ENCODE measurements around the gene TMEM14A.
"Not testable (repeated sequence)": the region's sequence is repeated elsewhere in the genome, so short reads cannot be mapped to it uniquely, and the experiment has no call there.

TMEM14A gene

GRCh38 chr6:52696418-52696817 is 25.5 kb downstream of the TMEM14A start:
- no peaks in the 10 kb centered on the region for H3K27me3 ChIP-seq (ENCODE audit: control insufficient read depth in 3 of 3, insufficient read depth in 3 of 3, low read depth in 1 of 3, low read length in 3 of 3)
- no peaks in the 10 kb centered on the region for H3K36me3 ChIP-seq (replicated peaks in 1 of 2; ENCODE audit: control insufficient read depth in 2 of 2, insufficient read depth in 2 of 2, low read length in 2 of 2)
- H4K91ac ChIP-seq (ENCODE audit: low read depth, low read length, poor library complexity): no peak overlapping the region
- H2AK5ac ChIP-seq (ENCODE audit: low read depth, low read length): no peak overlapping the region
- no peak overlapping the region for H3K4ac ChIP-seq (ENCODE audit: low read length)
- no peak overlapping the region for H3K4me3 ChIP-seq (ENCODE audit: low read length in 2 of 2)
- H2BK12ac ChIP-seq (ENCODE audit: low read length): no peak overlapping the region
- no peak overlapping the region for H3K18ac ChIP-seq (ENCODE audit: low read length)
- H2BK120ac ChIP-seq (ENCODE audit: low read depth, low read length): no peak overlapping the region
- no peak for DNase-seq (ENCODE audit: low spot score)
- H3K4me2 ChIP-seq (ENCODE audit: insufficient read depth, low read length, poor library complexity, severe bottlenecking): no peak overlapping the region
- H3K9me3 ChIP-seq (replicated peaks in 1 of 2; ENCODE audit: control insufficient read depth in 2 of 2, insufficient read depth in 1 of 2, low read depth in 1 of 2, low read length in 2 of 2): no peaks in the 10 kb centered on the region
- no peaks in the 10 kb centered on the region for H3K4me1 ChIP-seq (ENCODE audit: control insufficient read depth in 2 of 2, insufficient read depth in 1 of 2, low read depth in 1 of 2, low read length in 2 of 2)
- H3K9ac ChIP-seq (ENCODE audit: low read depth, low read length, poor library complexity): no peak overlapping the region
- H2AFZ ChIP-seq (ENCODE audit: low read length): no peak overlapping the region
- no peak overlapping the region for H3K23ac ChIP-seq (ENCODE audit: low read depth, low read length, poor library complexity)
- no peak overlapping the region for H3K14ac ChIP-seq (ENCODE audit: low read length)
- H4K8ac ChIP-seq (ENCODE audit: low read depth, low read length): no peak overlapping the region
- no CpG with 5 or more reads among the region's 4 CpGs for WGBS, 2 donors (ENCODE audit: extremely low coverage in 2 of 2, insufficient read length in 2 of 2, insufficient replicate concordance in 1 of 2)
- no peak overlapping the region for H2BK5ac ChIP-seq (ENCODE audit: low read length)
- H3K79me1 ChIP-seq (ENCODE audit: low read depth, low read length): no peaks in the 10 kb centered on the region
- no peak overlapping the region for H3K27ac ChIP-seq (replicated peaks; ENCODE audit: low read length)
- no peak overlapping the region for H2BK15ac ChIP-seq (ENCODE audit: low read length)

GRCh38 chr6:52697903-52698302 is 27.0 kb downstream of the TMEM14A start:
- no CpG with 5 or more reads among the region's 2 CpGs for WGBS, 2 donors (ENCODE audit: extremely low coverage in 2 of 2, insufficient read length in 2 of 2, insufficient replicate concordance in 1 of 2)
- H3K23ac ChIP-seq (ENCODE audit: low read depth, low read length, poor library complexity): no peak overlapping the region
- no peak overlapping the region for H3K4me2 ChIP-seq (ENCODE audit: insufficient read depth, low read length, poor library complexity, severe bottlenecking)
- no peak overlapping the region for H4K91ac ChIP-seq (ENCODE audit: low read depth, low read length, poor library complexity)
- no peak overlapping the region for H3K4me3 ChIP-seq (ENCODE audit: low read length in 2 of 2)
- H3K79me1 ChIP-seq (ENCODE audit: low read depth, low read length): no peaks in the 10 kb centered on the region
- H3K9ac ChIP-seq (ENCODE audit: low read depth, low read length, poor library complexity): no peak overlapping the region
- H3K4me1 ChIP-seq (ENCODE audit: control insufficient read depth in 2 of 2, insufficient read depth in 1 of 2, low read depth in 1 of 2, low read length in 2 of 2): no peaks in the 10 kb centered on the region
- no peaks in the 10 kb centered on the region for H3K36me3 ChIP-seq (replicated peaks in 1 of 2; ENCODE audit: control insufficient read depth in 2 of 2, insufficient read depth in 2 of 2, low read length in 2 of 2)
- no peak overlapping the region for H3K4ac ChIP-seq (ENCODE audit: low read length)
- no peak overlapping the region for H3K14ac ChIP-seq (ENCODE audit: low read length)
- no peak overlapping the region for H3K18ac ChIP-seq (ENCODE audit: low read length)
- no peak for DNase-seq (ENCODE audit: low spot score)
- H3K9me3 ChIP-seq (replicated peaks in 1 of 2; ENCODE audit: control insufficient read depth in 2 of 2, insufficient read depth in 1 of 2, low read depth in 1 of 2, low read length in 2 of 2): no peaks in the 10 kb centered on the region
- H3K27me3 ChIP-seq (ENCODE audit: control insufficient read depth in 3 of 3, insufficient read depth in 3 of 3, low read depth in 1 of 3, low read length in 3 of 3): no peaks in the 10 kb centered on the region
- H2AFZ ChIP-seq (ENCODE audit: low read length): no peak overlapping the region
- no peak overlapping the region for H2BK5ac ChIP-seq (ENCODE audit: low read length)
- no peak overlapping the region for H3K27ac ChIP-seq (replicated peaks; ENCODE audit: low read length)
- H2AK5ac ChIP-seq (ENCODE audit: low read depth, low read length): no peak overlapping the region
- H2BK120ac ChIP-seq (ENCODE audit: low read depth, low read length): no peak overlapping the region
- no peak overlapping the region for H2BK12ac ChIP-seq (ENCODE audit: low read length)
- no peak overlapping the region for H4K8ac ChIP-seq (ENCODE audit: low read depth, low read length)
- H2BK15ac ChIP-seq (ENCODE audit: low read length): no peak overlapping the region

GRCh38 chr6:52704060-52704459 is 33.1 kb downstream of the TMEM14A start:
- H3K4me3 ChIP-seq (ENCODE audit: low read length in 2 of 2): no peak overlapping the region
- no peak overlapping the region for H3K14ac ChIP-seq (ENCODE audit: low read length)
- H2AFZ ChIP-seq (ENCODE audit: low read length): no peak overlapping the region
- H3K9me3 ChIP-seq (replicated peaks in 1 of 2; ENCODE audit: control insufficient read depth in 2 of 2, insufficient read depth in 1 of 2, low read depth in 1 of 2, low read length in 2 of 2): no peaks in the 10 kb centered on the region
- no peak overlapping the region for H4K8ac ChIP-seq (ENCODE audit: low read depth, low read length)
- no peak overlapping the region for H3K23ac ChIP-seq (ENCODE audit: low read depth, low read length, poor library complexity)
- no peak overlapping the region for H3K9ac ChIP-seq (ENCODE audit: low read depth, low read length, poor library complexity)
- H4K91ac ChIP-seq (ENCODE audit: low read depth, low read length, poor library complexity): no peak overlapping the region
- no peaks in the 10 kb centered on the region for H3K79me1 ChIP-seq (ENCODE audit: low read depth, low read length)
- H3K36me3 ChIP-seq (replicated peaks in 1 of 2; ENCODE audit: control insufficient read depth in 2 of 2, insufficient read depth in 2 of 2, low read length in 2 of 2): no peaks in the 10 kb centered on the region
- no peak overlapping the region for H3K27ac ChIP-seq (replicated peaks; ENCODE audit: low read length)
- no peak overlapping the region for H3K18ac ChIP-seq (ENCODE audit: low read length)
- peaks cover 0 to 2% (median 0%) of the 10 kb centered on the region in 3 experiments for H3K27me3 ChIP-seq (ENCODE audit: control insufficient read depth in 3 of 3, insufficient read depth in 3 of 3, low read depth in 1 of 3, low read length in 3 of 3)
- H2BK120ac ChIP-seq (ENCODE audit: low read depth, low read length): no peak overlapping the region
- no peak overlapping the region for H2BK12ac ChIP-seq (ENCODE audit: low read length)
- H3K4ac ChIP-seq (ENCODE audit: low read length): no peak overlapping the region
- H2AK5ac ChIP-seq (ENCODE audit: low read depth, low read length): no peak overlapping the region
- no peak overlapping the region for H2BK5ac ChIP-seq (ENCODE audit: low read length)
- H3K4me1 ChIP-seq (ENCODE audit: control insufficient read depth in 2 of 2, insufficient read depth in 1 of 2, low read depth in 1 of 2, low read length in 2 of 2): no peaks in the 10 kb centered on the region
- H3K4me2 ChIP-seq (ENCODE audit: insufficient read depth, low read length, poor library complexity, severe bottlenecking): no peak overlapping the region
- H2BK15ac ChIP-seq (ENCODE audit: low read length): no peak overlapping the region
- no peak for DNase-seq (ENCODE audit: low spot score)

- H3K9ac ChIP-seq (ENCODE audit: low read depth, low read length, poor library complexity); H4K91ac ChIP-seq (ENCODE audit: low read depth, low read length, poor library complexity); H3K4ac ChIP-seq (ENCODE audit: low read length); H3K4me1 ChIP-seq (ENCODE audit: control insufficient read depth in 2 of 2, insufficient read depth in 1 of 2, low read depth in 1 of 2, low read length in 2 of 2); H2BK15ac ChIP-seq (ENCODE audit: low read length); H2BK5ac ChIP-seq (ENCODE audit: low read length); H2AFZ ChIP-seq (ENCODE audit: low read length); H2BK12ac ChIP-seq (ENCODE audit: low read length); H3K36me3 ChIP-seq (replicated peaks in 1 of 2; ENCODE audit: control insufficient read depth in 2 of 2, insufficient read depth in 2 of 2, low read length in 2 of 2); H3K9me3 ChIP-seq (replicated peaks in 1 of 2; ENCODE audit: control insufficient read depth in 2 of 2, insufficient read depth in 1 of 2, low read depth in 1 of 2, low read length in 2 of 2); H3K79me1 ChIP-seq (ENCODE audit: low read depth, low read length); DNase-seq (ENCODE audit: low spot score); H3K27me3 ChIP-seq (ENCODE audit: control insufficient read depth in 3 of 3, insufficient read depth in 3 of 3, low read depth in 1 of 3, low read length in 3 of 3); H2AK5ac ChIP-seq (ENCODE audit: low read depth, low read length); H2BK120ac ChIP-seq (ENCODE audit: low read depth, low read length); H3K27ac ChIP-seq (replicated peaks; ENCODE audit: low read length); H3K18ac ChIP-seq (ENCODE audit: low read length); H3K4me2 ChIP-seq (ENCODE audit: insufficient read depth, low read length, poor library complexity, severe bottlenecking); H4K8ac ChIP-seq (ENCODE audit: low read depth, low read length); H3K4me3 ChIP-seq (ENCODE audit: low read length in 2 of 2); H3K23ac ChIP-seq (ENCODE audit: low read depth, low read length, poor library complexity); H3K14ac ChIP-seq (ENCODE audit: low read length): not testable (repeated sequence)
- WGBS, 2 donors (ENCODE audit: extremely low coverage in 2 of 2, insufficient read length in 2 of 2, insufficient replicate concordance in 1 of 2): no CpG with 5 or more reads among the region's 6 CpGs
These were observed 34.0 kb downstream of the TMEM14A start for GRCh38 chr6:52704781-52705502.

All from neuronal stem cell (in vitro differentiated cells).